Neuronal stem cell (in vitro differentiated cells): ENCODE results near the gene PRKAG1.
A peak's percentile ranks its signal among the peaks of the same experiment; 100 is the strongest.

Experiments
- DNase-seq: peaks from one replicate; pipeline ENCODE4 v3.0.0-alpha.2; 2013; ENCODE audit warnings: low spot score
- H2AFZ ChIP-seq: one replicate; pipeline ENCODE4 v1.6.1; 2013; ENCODE audit warnings: mild to moderate bottlenecking, low read length, inconsistent platforms
- H2AK5ac ChIP-seq: 2 replicates; pipeline ENCODE4 v1.6.1; 2013; ENCODE audit warnings: low read depth, mild to moderate bottlenecking, inconsistent platforms, low read length, moderate library complexity, mixed read lengths
- H2BK120ac ChIP-seq: 2 replicates; pipeline ENCODE4 v1.6.1; 2013; ENCODE audit warnings: low read depth, mild to moderate bottlenecking, inconsistent platforms, low read length, moderate library complexity, mixed read lengths
- H2BK12ac ChIP-seq: one replicate; pipeline ENCODE4 v1.6.1; 2013; ENCODE audit warnings: low read length, inconsistent platforms
- H2BK15ac ChIP-seq: 2 replicates; pipeline ENCODE4 v1.6.1; 2013; ENCODE audit warnings: mild to moderate bottlenecking, low read length, inconsistent platforms, mixed read lengths
- H2BK5ac ChIP-seq: one replicate; pipeline ENCODE4 v1.6.1; 2013; ENCODE audit warnings: inconsistent platforms, mild to moderate bottlenecking, low read length, moderate library complexity
- H3K14ac ChIP-seq: one replicate; pipeline ENCODE4 v1.6.1; 2013; ENCODE audit warnings: low read length, inconsistent platforms
- H3K18ac ChIP-seq: 2 replicates; pipeline ENCODE4 v1.6.1; 2013; ENCODE audit warnings: low read length, inconsistent platforms
- H3K23ac ChIP-seq: 2 replicates; pipeline ENCODE4 v1.6.1; 2013; ENCODE audit warnings: low read depth, mild to moderate bottlenecking, mixed read lengths, low read length, inconsistent platforms; ENCODE audit not compliant: poor library complexity
- H3K27ac ChIP-seq: replicated peaks from 3 replicates; pipeline ENCODE4 v1.5.1; 2013; ENCODE audit warnings: low read length, inconsistent platforms
- H3K27me3 ChIP-seq, 3 experiments: 2 replicates each; pipeline ENCODE4 v1.6.1; 2013; ENCODE audit warnings: low read length in 3 of 3, mild to moderate bottlenecking in 2 of 3, inconsistent platforms in 1 of 3, low read depth in 1 of 3, mixed read lengths in 1 of 3, moderate library complexity in 1 of 3; ENCODE audit not compliant: control insufficient read depth in 3 of 3, insufficient read depth in 3 of 3
- H3K36me3 ChIP-seq, 2 donors: replicated peaks in 1 of 2; 2 replicates each; pipeline ENCODE4 v1.6.1; 2013; ENCODE audit warnings: low read length in 2 of 2; ENCODE audit not compliant: control insufficient read depth in 2 of 2, insufficient read depth in 2 of 2
- H3K4ac ChIP-seq: 2 replicates; pipeline ENCODE4 v1.6.1; 2013; ENCODE audit warnings: inconsistent platforms, mild to moderate bottlenecking, low read length, moderate library complexity
- H3K4me1 ChIP-seq, 2 donors: 1 replicate in 1 of 2; 2 replicates in 1 of 2; pipeline ENCODE4 v1.6.1; 2013; ENCODE audit warnings: low read length in 2 of 2, low read depth in 1 of 2; ENCODE audit not compliant: control insufficient read depth in 2 of 2, insufficient read depth in 1 of 2
- H3K4me2 ChIP-seq: one replicate; pipeline ENCODE4 v1.6.1; 2013; ENCODE audit warnings: mild to moderate bottlenecking, low read length, inconsistent platforms; ENCODE audit not compliant: insufficient read depth, poor library complexity, severe bottlenecking
- H3K4me3 ChIP-seq, 2 donors: 2 replicates each; pipeline ENCODE4 v1.5.1; 2013; ENCODE audit warnings: low read length in 2 of 2, mild to moderate bottlenecking in 2 of 2, inconsistent platforms in 1 of 2, moderate library complexity in 1 of 2
- H3K79me1 ChIP-seq: one replicate; pipeline ENCODE4 v1.6.1; 2013; ENCODE audit warnings: low read depth, mild to moderate bottlenecking, inconsistent platforms, low read length, moderate library complexity
- H3K9ac ChIP-seq: one replicate; pipeline ENCODE4 v1.6.1; 2013; ENCODE audit warnings: mild to moderate bottlenecking, low read depth, low read length, inconsistent platforms; ENCODE audit not compliant: poor library complexity
- H3K9me3 ChIP-seq, 2 donors: replicated peaks in 1 of 2; 2 replicates each; pipeline versions ENCODE3 to v1.6.1; 2013; ENCODE audit warnings: low read length in 2 of 2, mild to moderate bottlenecking in 2 of 2, inconsistent platforms in 1 of 2, low read depth in 1 of 2, mixed read lengths in 1 of 2, moderate library complexity in 1 of 2; ENCODE audit not compliant: control insufficient read depth in 2 of 2, insufficient read depth in 1 of 2
- H4K8ac ChIP-seq: one replicate; pipeline ENCODE4 v1.6.1; 2013; ENCODE audit warnings: low read depth, mild to moderate bottlenecking, inconsistent platforms, low read length, moderate library complexity
- H4K91ac ChIP-seq: one replicate; pipeline ENCODE4 v1.6.1; 2013; ENCODE audit warnings: low read length, low read depth, mild to moderate bottlenecking, inconsistent platforms; ENCODE audit not compliant: poor library complexity
- WGBS, 2 donors: extraction: QIAGEN DNeasy Blood & Tissue Kit; methylation state at CpG; one replicate each; pipeline ENCODE4 v1.1.7; 2013; ENCODE audit warnings: missing lambda C conversion rate in 2 of 2, mixed read lengths in 1 of 2; ENCODE audit not compliant: insufficient read length in 2 of 2, insufficient replicate concordance in 1 of 2; ENCODE audit errors: extremely low coverage in 2 of 2; 5-methylcytosine and 5-hydroxymethylcytosine counted together

The PRKAG1 gene

GRCh38 chr12:48969833-48970701 lies 48.5 kb downstream of the PRKAG1 start:
- H3K27me3 ChIP-seq, result peaks cover 42 to 93% (median 91%) of the 10 kb centered on the region in 3 experiments
- no peak overlapping the region for H4K8ac ChIP-seq
- no peak overlapping the region for H4K91ac ChIP-seq
- no peak for DNase-seq
- H3K4me3 ChIP-seq, result peak overlapping the region in 1 of 2 donors; percentile 69
- no peak overlapping the region for H2BK12ac ChIP-seq
- no peak overlapping the region for H3K27ac ChIP-seq
- peaks cover 1 to 3% of the 10 kb centered on the region in 2 donors for H3K9me3 ChIP-seq
- H3K79me1 ChIP-seq, result no peaks in the 10 kb centered on the region
- H3K14ac ChIP-seq, result no peak overlapping the region
- WGBS, 2 donors, result no CpG with 5 or more reads among the region's 77 CpGs
- H2BK5ac ChIP-seq, result no peak overlapping the region
- H3K4me1 ChIP-seq, result peaks cover 9 to 15% of the 10 kb centered on the region in 2 donors
- H2BK120ac ChIP-seq, result no peak overlapping the region
- H3K4ac ChIP-seq, result no peak overlapping the region
- H2BK15ac ChIP-seq, result no peak overlapping the region
- no peak overlapping the region for H3K23ac ChIP-seq
- H2AFZ ChIP-seq, result peak overlapping the region; percentile 87
- H3K36me3 ChIP-seq, result no peaks in the 10 kb centered on the region
- H3K9ac ChIP-seq, result peak overlapping the region; percentile 83
- peak overlapping the region; percentile 78 for H3K4me2 ChIP-seq
- peak overlapping the region; percentile 56 for H3K18ac ChIP-seq
- peak overlapping the region; percentile 22 for H2AK5ac ChIP-seq

DNA sequence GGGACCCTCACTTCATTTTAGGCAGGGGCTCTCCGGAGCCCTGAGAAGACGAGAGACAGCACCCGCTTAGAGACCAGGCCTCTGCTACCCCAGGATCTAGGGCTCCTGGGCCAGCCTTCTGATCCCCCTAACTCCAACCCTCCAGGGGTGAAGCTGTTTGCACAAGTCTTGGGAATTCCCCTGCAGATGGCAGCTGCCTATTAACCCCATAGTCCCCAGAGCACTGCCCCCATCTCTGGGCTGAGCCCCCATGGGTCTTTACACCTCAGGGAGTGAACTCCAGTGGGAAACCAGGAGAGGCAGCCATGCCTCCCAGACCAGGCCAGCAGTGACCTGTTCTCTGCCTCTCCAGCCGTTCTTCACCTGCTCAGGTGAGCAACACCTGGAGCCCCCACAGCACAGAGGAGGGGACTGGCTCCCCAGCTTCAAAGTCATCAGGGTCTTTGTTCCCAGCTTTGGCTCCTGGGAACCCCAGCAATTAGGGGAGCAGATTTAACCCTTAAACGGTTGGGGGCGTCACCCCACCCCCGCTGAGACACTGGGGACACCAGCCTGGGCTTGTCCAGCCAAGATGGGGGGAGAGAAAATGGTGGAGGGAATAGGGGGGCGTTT lies 49.3 kb downstream of the PRKAG1 start:
- H3K4me3 ChIP-seq, result no peak overlapping the region
- no peak for DNase-seq
- no peak overlapping the region for H3K4ac ChIP-seq
- peak overlapping the region; percentile 78 for H3K4me2 ChIP-seq
- H3K4me1 ChIP-seq, result peaks cover 9 to 15% of the 10 kb centered on the region in 2 donors
- H2BK15ac ChIP-seq, result no peak overlapping the region
- no peak overlapping the region for H2AFZ ChIP-seq
- H4K8ac ChIP-seq, result no peak overlapping the region
- no peak overlapping the region for H2BK12ac ChIP-seq
- H3K79me1 ChIP-seq, result no peaks in the 10 kb centered on the region
- H3K9me3 ChIP-seq, result peaks cover 1 to 3% of the 10 kb centered on the region in 2 donors
- H3K27me3 ChIP-seq, result peaks cover 40 to 93% (median 85%) of the 10 kb centered on the region in 3 experiments
- no peak overlapping the region for H2BK5ac ChIP-seq
- no peak overlapping the region for H3K9ac ChIP-seq
- H3K36me3 ChIP-seq, result no peaks in the 10 kb centered on the region
- no CpG with 5 or more reads among the region's 8 CpGs for WGBS, 2 donors
- no peak overlapping the region for H3K14ac ChIP-seq
- no peak overlapping the region for H3K27ac ChIP-seq
- no peak overlapping the region for H3K23ac ChIP-seq
- no peak overlapping the region for H4K91ac ChIP-seq
- H2BK120ac ChIP-seq, result no peak overlapping the region
- peak overlapping the region; percentile 22 for H2AK5ac ChIP-seq
- peak overlapping the region; percentile 56 for H3K18ac ChIP-seq

DNA sequence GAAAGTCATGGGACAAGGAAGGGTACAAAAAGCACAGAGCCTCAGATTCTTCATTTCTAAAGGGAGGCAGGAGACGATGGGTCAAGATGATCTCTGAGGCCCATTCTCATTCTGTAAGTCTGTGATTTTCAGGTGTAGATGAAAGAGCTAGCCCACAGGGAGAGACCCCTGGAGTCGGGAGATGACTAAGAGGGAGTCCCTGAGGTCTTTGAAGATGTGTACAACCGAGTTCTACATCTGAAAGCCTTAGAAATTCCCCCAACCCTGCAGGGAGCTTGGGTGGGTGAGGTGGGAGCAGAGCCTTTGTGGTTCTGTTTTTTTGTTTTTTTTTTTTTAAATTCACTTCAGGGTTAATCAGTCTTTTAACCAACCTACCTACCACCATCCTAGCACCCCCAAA lies 50.1 kb downstream of the PRKAG1 start:
- H2BK15ac ChIP-seq, result no peak overlapping the region
- no peak for DNase-seq
- H4K8ac ChIP-seq, result no peak overlapping the region
- no peak overlapping the region for H2AFZ ChIP-seq
- peaks cover 1 to 3% of the 10 kb centered on the region in 2 donors for H3K9me3 ChIP-seq
- no peak overlapping the region for H3K27ac ChIP-seq
- H2BK12ac ChIP-seq, result no peak overlapping the region
- H2BK120ac ChIP-seq, result no peak overlapping the region
- peaks cover 9 to 15% of the 10 kb centered on the region in 2 donors for H3K4me1 ChIP-seq
- no peaks in the 10 kb centered on the region for H3K36me3 ChIP-seq
- H2BK5ac ChIP-seq, result no peak overlapping the region
- H3K18ac ChIP-seq, result no peak overlapping the region
- H4K91ac ChIP-seq, result no peak overlapping the region
- peaks cover 35 to 86% (median 77%) of the 10 kb centered on the region in 3 experiments for H3K27me3 ChIP-seq
- WGBS, 2 donors, result no CpG with 5 or more reads among the region's 3 CpGs
- no peak overlapping the region for H2AK5ac ChIP-seq
- H3K9ac ChIP-seq, result no peak overlapping the region
- H3K23ac ChIP-seq, result no peak overlapping the region
- H3K4ac ChIP-seq, result no peak overlapping the region
- H3K14ac ChIP-seq, result no peak overlapping the region
- H3K4me3 ChIP-seq, result no peak overlapping the region
- H3K79me1 ChIP-seq, result no peaks in the 10 kb centered on the region
- no peak overlapping the region for H3K4me2 ChIP-seq

GRCh38 chr12:48967991-48968390 lies 50.6 kb downstream of the PRKAG1 start:
- Histone ChIP-seq H3K27ac (no peak overlapping the region), H3K18ac (peak overlapping the region; percentile 55), H2AK5ac (peak overlapping the region; percentile 7), H3K27me3 (peaks cover 31 to 82% (median 73%) of the 10 kb centered on the region in 3 experiments), H3K4ac (no peak overlapping the region), H2BK5ac (no peak overlapping the region), H4K8ac (no peak overlapping the region), H3K14ac (peak overlapping the region; percentile 58), H3K36me3 (no peaks in the 10 kb centered on the region), H2BK15ac (no peak overlapping the region), H3K9ac (peak overlapping the region; percentile 10), H3K79me1 (no peaks in the 10 kb centered on the region), H3K23ac (peak overlapping the region; percentile 77), H2BK12ac (peak overlapping the region; percentile 61), H3K4me3 (peak overlapping the region in 1 of 2 donors; percentile 6), H3K4me1 (peaks cover 9 to 15% of the 10 kb centered on the region in 2 donors), H4K91ac (no peak overlapping the region), H2BK120ac (no peak overlapping the region), H2AFZ (no peak overlapping the region), H3K9me3 (peaks cover 1 to 3% of the 10 kb centered on the region in 2 donors), H3K4me2 (no peak overlapping the region)
- DNase-seq, result no peak
- WGBS, 2 donors, result no CpG with 5 or more reads among the region's 7 CpGs
